Measurements from ENCODE around the gene LTBP1. TPM values are rescaled to one million over a fixed set of nuclear protein-coding genes. Genes with fewer than 3 reads are reported as not detected.

LTBP1 gene
- total RNA-seq, 2 experiments from 2014 or later, result 61.1 to 82.6 TPM

GRCh38 chr2:33443274-33443829 is 496.6 kb downstream of the LTBP1 start:
- DNase-seq (ENCODE audit: low spot score), result no peak
- CTCF ChIA-PET (ENCODE audit: unreplicated experiment), result interaction anchor here (0.6 kb wide), 1 partner anchor 34 kb away, joined by 3 read pairs; no protein-coding TSS in a partner anchor
- POLR2A ChIA-PET, result interaction anchor here (0.6 to 0.7 kb wide), 5 partner anchors 15 to 337 kb away, joined by 4 to 7 read pairs (median 5); no protein-coding TSS in a partner anchor
- BruUV-seq (replicated peaks), result no TSS peak
- no peak overlapping the region for H3K27ac ChIP-seq (ENCODE audit: low read depth, low read length, poor library complexity, severe bottlenecking)
- H4K20me1 ChIP-seq (ENCODE audit: insufficient read depth, low read length), result no peaks in the 10 kb centered on the region
- no peak overlapping the region for H3K4me2 ChIP-seq (ENCODE audit: low read length)
- no peaks in the 10 kb centered on the region for H3K9me2 ChIP-seq (ENCODE audit: insufficient read depth, low read length)
- H3K79me2 ChIP-seq (ENCODE audit: insufficient read depth, low read depth, low read length), result no peaks in the 10 kb centered on the region
- no peak overlapping the region for H2AFZ ChIP-seq (ENCODE audit: low read length)
- H3K4me1 ChIP-seq (ENCODE audit: insufficient read depth, low read length, poor library complexity, severe bottlenecking), result no peaks in the 10 kb centered on the region
- no peak for TF ChIP-seq CTCF (conservative IDR thresholded peaks at IDR 0.05; ENCODE audit: low read length)
- TF ChIP-seq EZH2phosphoT487 (IDR thresholded peaks at IDR 0.05; ENCODE audit: borderline replicate concordance, low read depth, low read length), result no peak
- H3K4me3 ChIP-seq (ENCODE audit: low read depth, low read length, poor library complexity, severe bottlenecking), result no peak overlapping the region
- intact Hi-C loops (cut with micrococcal nuclease; ENCODE audit: unreplicated experiment), result no loop called here
- H3K36me3 ChIP-seq (ENCODE audit: insufficient read depth, low read length), result no peaks in the 10 kb centered on the region
- H3K9me3 ChIP-seq (ENCODE audit: low read length), result no peaks in the 10 kb centered on the region

- Histone ChIP-seq H3K9me3 (ENCODE audit: low read length) (no peaks in the 10 kb centered on the region), H3K4me2 (ENCODE audit: low read length) (no peak overlapping the region), H4K20me1 (ENCODE audit: insufficient read depth, low read length) (no peaks in the 10 kb centered on the region), H3K27ac (ENCODE audit: low read depth, low read length, poor library complexity, severe bottlenecking) (no peak overlapping the region), H3K4me3 (ENCODE audit: low read depth, low read length, poor library complexity, severe bottlenecking) (no peak overlapping the region), H3K9me2 (ENCODE audit: insufficient read depth, low read length) (no peaks in the 10 kb centered on the region), H2AFZ (ENCODE audit: low read length) (no peak overlapping the region), H3K36me3 (ENCODE audit: insufficient read depth, low read length) (no peaks in the 10 kb centered on the region), H3K4me1 (ENCODE audit: insufficient read depth, low read length, poor library complexity, severe bottlenecking) (no peaks in the 10 kb centered on the region), H3K79me2 (ENCODE audit: insufficient read depth, low read depth, low read length) (no peaks in the 10 kb centered on the region)
- BruUV-seq (replicated peaks), result no TSS peak
- ChIA-PET CTCF (ENCODE audit: unreplicated experiment) (no interaction called here), POLR2A (interaction anchor here (0.8 kb wide), 1 partner anchor 49 kb away, joined by 4 read pairs; no protein-coding TSS in a partner anchor)
- intact Hi-C loops (cut with micrococcal nuclease; ENCODE audit: unreplicated experiment), result no loop called here
- DNase-seq (ENCODE audit: low spot score), result no peak
- TF ChIP-seq CTCF (conservative IDR thresholded peaks at IDR 0.05; ENCODE audit: low read length) (no peak), EZH2phosphoT487 (IDR thresholded peaks at IDR 0.05; ENCODE audit: borderline replicate concordance, low read depth, low read length) (no peak)
Observed at GRCh38 chr2:33444967-33445366, 498.2 kb downstream of the LTBP1 start.

- ChIA-PET CTCF (ENCODE audit: unreplicated experiment) (no interaction called here), POLR2A (interaction anchor here (0.5 to 0.7 kb wide), 2 partner anchors 23 to 441 kb away, joined by 3 to 4 read pairs; no protein-coding TSS in a partner anchor)
- no peaks in the 10 kb centered on the region for H4K20me1 ChIP-seq (ENCODE audit: insufficient read depth, low read length)
- H3K79me2 ChIP-seq (ENCODE audit: insufficient read depth, low read depth, low read length), result no peaks in the 10 kb centered on the region
- no peak overlapping the region for H3K4me2 ChIP-seq (ENCODE audit: low read length)
- no peaks in the 10 kb centered on the region for H3K4me1 ChIP-seq (ENCODE audit: insufficient read depth, low read length, poor library complexity, severe bottlenecking)
- H3K36me3 ChIP-seq (ENCODE audit: insufficient read depth, low read length), result no peaks in the 10 kb centered on the region
- intact Hi-C loops (cut with micrococcal nuclease; ENCODE audit: unreplicated experiment), result no loop called here
- no peaks in the 10 kb centered on the region for H3K9me2 ChIP-seq (ENCODE audit: insufficient read depth, low read length)
- H3K4me3 ChIP-seq (ENCODE audit: low read depth, low read length, poor library complexity, severe bottlenecking), result no peak overlapping the region
- no peak for DNase-seq (ENCODE audit: low spot score)
- TF ChIP-seq EZH2phosphoT487 (IDR thresholded peaks at IDR 0.05; ENCODE audit: borderline replicate concordance, low read depth, low read length), result no peak
- no peak for TF ChIP-seq CTCF (conservative IDR thresholded peaks at IDR 0.05; ENCODE audit: low read length)
- no peak overlapping the region for H2AFZ ChIP-seq (ENCODE audit: low read length)
- H3K9me3 ChIP-seq (ENCODE audit: low read length), result peaks cover 14% of the 10 kb centered on the region; the same call in 1 of the 2 replicates
- H3K27ac ChIP-seq (ENCODE audit: low read depth, low read length, poor library complexity, severe bottlenecking), result no peak overlapping the region
- BruUV-seq (replicated peaks), result no TSS peak
Observed at GRCh38 chr2:33448220-33448899, 501.6 kb downstream of the LTBP1 start.
